ENCODE results near the gene CERS6.
"Not testable (repeated sequence)": the region's sequence is repeated elsewhere in the genome, so short reads cannot be mapped to it uniquely, and the experiment has no call there.

CERS6 gene

DNA sequence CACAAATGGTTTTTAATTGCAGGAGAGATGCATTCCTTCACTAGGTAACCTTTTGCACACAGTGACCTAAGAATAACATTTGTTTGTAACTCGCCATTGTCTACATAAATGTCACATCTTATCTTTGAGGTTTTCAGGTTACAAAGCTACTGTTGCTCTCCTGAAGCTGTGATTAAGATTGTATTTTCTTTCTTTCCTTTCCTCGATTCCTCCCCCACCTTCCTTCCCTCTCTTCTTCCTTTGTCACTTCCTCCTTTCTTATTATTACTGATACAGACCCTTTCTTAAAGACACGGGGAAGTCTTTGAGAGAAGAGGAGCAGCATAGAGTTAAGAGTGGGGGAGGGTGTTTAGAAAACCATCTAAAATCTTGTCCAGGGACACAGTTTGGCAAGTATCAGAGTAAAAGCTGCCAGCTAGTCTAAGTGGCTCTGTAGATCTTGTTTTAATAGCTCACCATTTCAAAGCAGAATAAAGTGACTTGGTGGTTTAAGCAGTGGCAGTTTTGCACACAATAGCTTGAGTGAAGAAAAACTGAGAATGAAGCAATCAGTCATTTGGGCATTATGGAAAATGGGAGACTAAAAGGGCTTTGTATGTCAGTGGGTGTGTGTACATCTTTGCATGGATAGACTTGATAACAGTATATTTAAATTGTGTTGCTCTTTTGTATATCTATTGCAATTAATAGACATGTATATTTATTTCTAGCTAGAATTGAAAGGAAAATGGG is 10.9 kb downstream of the CERS6 start:
- DNase-seq (ENCODE audit: extremely low read depth in 1 of 2, low read depth in 1 of 2), result no peak

DNA sequence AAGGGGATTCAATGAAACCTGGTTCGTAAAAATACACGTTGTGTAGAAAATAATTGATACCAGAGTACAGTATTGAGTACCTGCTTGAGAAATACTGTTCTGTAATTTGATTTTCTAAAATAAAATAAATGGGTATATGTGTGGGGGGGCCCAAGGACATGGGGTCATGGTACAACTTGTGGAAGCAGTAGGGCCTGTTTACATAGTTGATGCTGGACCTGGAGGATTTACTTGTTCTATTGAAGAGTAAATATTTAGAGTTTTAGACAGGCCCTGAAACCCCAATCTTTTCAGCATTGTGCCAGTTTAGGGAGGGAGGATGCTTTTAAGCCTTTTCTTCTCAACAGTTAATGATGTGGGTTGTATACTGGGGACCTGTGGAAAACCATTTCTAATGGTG is 11.7 kb downstream of the CERS6 start:
- no peak for DNase-seq (ENCODE audit: extremely low read depth in 1 of 2, low read depth in 1 of 2)

DNA sequence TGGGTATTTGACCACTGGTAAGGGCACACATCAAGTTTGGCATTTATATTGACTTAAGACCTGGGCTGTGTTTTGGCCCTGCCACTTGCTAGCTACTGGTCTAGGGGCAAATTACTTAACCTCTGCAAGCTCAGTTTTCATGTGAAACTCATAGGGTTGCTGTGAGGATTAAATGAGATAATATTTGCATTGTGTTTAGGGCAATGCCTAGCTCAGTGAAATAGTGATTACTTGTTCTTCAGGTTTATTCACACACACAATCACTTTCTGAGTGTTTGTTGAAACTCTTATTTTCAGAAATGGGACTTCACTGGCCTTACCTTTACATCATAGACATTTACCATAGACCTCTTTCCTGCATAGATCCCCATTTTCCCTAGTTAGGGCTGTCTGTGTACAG is 12.3 kb downstream of the CERS6 start:
- DNase-seq (ENCODE audit: extremely low read depth in 1 of 2, low read depth in 1 of 2), result no peak

DNA sequence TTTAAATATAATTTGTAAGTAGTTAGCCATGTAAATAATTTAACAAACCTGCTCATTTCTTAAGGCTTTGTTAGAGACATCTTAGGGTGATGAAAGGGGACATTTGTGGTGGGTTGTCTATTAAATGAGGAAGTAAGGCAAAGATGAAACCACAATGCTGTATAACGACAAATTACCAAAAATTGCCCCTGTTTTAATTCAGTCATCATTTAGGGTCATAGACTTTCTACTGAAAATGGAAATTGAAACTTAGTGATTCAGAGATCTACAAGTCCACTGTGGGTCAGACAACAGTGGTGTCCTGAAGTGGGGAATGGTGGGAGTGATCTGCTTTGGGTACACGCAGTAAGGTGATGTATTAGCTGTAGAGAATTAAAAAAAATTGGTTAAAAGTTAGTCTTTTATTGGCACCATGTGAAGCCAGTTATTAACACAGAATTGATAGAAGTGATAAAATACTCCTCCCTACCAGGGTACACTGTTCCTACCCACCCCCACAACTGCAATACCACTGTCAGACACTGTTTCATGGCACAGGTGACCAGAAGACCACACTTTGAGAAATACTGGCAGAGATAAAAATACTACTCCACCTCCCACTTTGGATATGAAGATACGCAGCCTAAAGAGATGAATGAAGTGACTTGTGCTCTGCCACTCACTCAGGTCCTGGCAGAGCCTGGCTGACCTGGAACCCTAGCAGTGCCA is 13.4 kb downstream of the CERS6 start:
- no peak for DNase-seq (ENCODE audit: extremely low read depth in 1 of 2, low read depth in 1 of 2)

DNA sequence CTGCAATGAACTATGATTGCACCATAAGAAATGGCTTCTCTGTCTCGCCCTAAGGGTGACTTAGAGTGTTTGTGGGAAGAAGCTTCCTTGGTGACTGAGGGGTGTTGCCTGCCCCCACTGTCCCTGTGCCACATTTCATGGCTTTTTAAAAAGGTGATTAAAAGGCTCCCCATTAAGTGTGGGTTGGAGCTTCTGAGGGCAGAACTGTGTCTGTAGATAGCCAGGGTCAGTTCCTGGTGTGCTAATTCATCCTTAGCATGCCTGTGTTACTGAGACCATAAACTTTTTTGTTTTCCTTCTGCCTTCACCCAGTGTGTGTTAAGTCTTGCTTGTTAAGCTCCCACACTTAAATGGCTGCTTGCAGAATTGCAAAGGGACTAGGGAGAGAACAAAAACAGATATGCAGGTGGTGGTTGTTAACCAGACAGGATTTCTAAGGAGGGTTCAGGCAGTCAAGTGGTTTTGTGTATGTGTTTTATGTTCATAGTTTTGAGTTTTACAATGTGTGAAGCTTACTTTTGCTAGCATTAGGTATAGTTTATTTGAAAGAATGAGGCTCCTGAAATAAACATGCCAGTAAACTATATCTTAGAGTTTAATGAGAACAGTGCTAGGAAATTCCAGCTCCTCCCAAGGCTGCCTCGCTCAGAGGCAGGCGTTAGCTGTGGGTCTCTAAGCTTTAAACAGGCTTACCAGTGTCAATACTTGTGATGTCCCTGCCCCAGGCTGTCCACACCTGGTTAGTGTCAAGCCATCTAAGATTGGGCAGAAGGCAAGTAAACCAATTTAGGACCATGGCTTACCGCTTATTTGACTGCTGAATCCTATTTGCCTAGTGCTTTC is 14.5 kb downstream of the CERS6 start:
- DNase-seq (ENCODE audit: extremely low read depth in 1 of 2, low read depth in 1 of 2), result no peak

DNA sequence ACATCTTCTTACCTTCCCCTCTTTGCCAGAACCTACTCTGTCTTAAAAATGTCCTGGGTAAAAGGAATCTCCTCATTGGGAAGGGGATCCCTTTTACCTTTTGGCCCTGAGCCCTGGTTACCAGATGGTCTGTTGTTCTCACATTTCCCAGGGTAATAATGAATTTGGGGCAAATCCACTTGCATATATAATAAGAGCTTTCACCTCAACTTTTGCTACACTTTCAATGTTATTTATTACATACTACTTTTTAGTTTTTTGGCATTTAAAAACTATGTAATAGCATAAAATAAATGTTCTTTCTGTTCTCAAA is 15.0 kb downstream of the CERS6 start:
- no peak for DNase-seq (ENCODE audit: extremely low read depth in 1 of 2, low read depth in 1 of 2)

DNA sequence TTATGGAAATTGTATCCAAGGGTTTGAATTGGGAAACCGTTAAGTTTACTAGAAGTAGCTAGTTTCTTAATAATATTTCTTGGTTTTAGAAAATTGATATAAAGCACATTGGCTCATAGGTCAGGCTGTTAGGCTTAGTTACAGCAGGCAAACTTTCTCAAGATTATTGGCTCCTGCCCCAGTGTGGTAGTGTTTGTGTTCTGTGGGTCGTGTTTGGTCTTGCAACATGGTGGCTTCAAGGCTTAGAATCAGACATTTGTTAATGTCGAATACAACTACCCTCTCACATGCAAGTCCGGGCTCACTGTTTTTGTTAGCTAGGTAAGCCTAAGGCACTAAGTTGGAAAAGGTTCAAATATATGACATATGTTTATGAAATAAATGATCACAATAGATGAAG is 19.6 kb downstream of the CERS6 start:
- no peak for DNase-seq (ENCODE audit: extremely low read depth in 1 of 2, low read depth in 1 of 2)

DNA sequence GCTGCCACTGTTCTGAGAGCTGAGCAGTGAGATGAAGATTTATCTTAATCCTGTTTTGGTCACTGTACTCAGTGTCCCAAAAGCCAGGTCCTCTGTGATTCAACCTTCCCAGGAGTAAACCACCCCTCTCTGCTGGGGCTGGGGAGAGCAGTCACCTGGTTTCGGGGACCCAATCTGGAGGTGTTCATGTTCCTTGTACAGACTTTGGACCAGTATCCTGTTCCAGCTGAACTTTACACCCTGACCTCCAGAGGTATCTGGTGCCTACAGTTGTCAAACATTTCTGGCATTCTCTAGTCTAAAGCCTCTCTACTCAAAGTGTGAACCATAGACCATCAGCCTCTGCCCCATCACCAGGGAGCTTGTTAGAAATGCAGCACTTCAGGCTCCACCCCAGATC is 22.1 kb downstream of the CERS6 start:
- no peak for DNase-seq (ENCODE audit: extremely low read depth in 1 of 2, low read depth in 1 of 2)

DNA sequence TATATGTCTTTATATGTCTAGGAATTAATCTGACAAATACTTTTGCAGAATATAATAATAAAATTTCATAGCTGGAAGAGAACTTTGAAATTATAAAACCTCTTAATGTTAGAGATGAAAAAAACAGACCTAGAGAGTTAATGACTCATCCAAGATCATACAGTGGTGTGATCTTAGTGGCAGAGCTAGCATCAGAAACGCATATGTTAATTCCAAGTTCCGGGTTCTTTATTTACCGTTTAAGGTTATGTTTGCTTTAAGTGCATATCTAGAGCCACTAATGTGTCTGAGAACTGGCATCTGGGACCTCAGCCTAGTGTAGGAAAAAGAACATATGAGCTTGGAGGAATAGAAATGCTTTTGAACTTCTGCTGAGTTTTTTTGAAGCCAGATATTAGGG is 24.3 kb downstream of the CERS6 start:
- DNase-seq (ENCODE audit: extremely low read depth in 1 of 2, low read depth in 1 of 2), result no peak

DNA sequence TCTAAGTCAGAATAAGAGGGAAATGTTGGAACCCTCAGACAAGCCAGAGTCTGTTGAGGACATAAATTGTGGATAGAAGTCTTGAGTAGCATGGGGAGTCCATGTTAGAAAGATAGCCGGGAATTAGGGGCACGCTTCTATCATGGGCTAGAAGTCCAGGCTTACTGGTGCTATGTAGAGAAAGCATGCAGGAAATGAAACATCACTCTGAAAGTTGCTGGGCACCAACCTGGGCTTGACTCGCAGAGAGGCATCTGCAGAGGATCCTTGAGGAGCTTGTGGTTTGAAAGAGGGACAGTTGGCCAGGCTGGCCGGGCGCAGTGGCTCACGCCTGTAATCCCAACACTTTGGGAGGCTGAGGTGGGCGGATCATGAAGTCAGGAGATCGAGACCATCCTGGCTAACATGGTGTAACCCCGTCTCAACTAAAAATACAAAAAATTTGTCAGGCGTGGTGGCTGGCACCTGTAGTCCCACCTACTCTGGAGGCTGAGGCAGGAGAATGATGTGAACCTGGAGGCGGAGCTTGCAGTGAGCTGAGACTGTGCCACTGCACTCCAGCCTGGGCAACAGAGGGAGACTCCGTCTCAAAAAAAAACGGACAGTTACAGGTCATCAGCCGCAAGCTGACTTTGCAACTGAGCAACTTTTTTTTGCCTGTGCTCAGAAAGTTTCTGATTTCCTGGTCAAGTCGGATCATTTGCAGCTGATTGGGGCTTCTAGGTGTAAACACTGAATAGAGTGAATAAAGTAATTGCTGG is 24.9 kb downstream of the CERS6 start:
- DNase-seq (ENCODE audit: extremely low read depth in 1 of 2, low read depth in 1 of 2), result no peak

DNA sequence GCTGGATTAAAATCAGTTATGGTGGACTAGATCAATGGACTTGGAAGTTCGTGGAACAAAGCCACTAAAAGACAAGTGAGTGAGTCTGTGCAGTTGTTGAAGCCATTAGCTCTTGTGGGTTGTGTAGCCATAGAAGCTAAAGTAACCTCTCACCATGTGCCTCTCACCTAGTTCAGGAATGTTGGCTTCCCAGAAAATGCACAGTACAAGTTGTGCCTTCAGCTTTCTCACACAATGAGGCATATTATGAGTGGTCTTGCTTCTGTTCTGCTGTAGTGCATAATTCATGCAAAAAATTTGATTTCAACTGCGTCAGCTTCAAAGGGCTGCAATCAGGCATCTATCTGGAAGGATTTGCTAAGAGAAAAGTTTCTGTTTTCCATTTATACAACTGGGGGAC is 26.2 kb downstream of the CERS6 start:
- no peak for DNase-seq (ENCODE audit: extremely low read depth in 1 of 2, low read depth in 1 of 2)

DNA sequence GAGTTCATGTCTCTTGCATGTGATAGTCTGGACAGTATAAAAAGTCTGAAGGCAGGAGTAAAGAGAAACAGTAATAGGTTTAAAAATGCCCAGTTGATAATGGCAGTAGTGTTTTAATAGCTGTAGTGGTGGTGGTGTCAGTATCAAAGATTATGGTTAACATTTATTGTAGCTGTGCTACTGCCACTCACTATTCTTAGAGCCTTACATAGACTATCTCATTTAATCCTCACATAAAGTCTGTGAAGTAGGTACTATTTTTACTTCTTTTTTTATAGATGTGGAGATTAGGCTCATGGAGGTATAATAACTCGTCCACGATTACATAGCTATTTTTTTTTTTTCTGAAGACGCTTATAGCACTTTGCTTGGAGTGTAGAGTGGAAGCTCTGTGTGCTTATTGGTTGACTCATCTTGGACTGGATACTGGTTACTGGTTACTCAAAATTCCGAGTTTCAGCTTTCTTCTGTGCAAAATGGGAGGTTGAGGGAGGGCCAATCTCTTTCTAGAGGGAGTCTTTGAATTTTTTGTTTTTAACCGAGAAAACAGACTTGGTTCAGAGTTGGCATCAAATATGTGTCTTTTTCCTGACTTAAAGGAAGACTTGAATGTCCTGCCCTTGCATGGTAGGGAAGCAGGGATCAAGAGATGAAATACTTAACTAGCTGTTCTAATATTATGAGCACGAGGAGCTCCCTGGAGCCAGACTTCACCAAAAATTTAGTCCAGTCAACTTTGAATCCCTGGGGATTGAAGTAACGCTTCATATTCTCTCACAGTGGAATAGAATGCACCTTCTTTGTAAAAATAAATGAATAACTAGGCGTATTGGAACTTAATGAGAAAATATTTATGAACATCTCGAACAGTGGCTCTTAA is 27.1 kb downstream of the CERS6 start:
- no peak for DNase-seq (ENCODE audit: extremely low read depth in 1 of 2, low read depth in 1 of 2)

DNA sequence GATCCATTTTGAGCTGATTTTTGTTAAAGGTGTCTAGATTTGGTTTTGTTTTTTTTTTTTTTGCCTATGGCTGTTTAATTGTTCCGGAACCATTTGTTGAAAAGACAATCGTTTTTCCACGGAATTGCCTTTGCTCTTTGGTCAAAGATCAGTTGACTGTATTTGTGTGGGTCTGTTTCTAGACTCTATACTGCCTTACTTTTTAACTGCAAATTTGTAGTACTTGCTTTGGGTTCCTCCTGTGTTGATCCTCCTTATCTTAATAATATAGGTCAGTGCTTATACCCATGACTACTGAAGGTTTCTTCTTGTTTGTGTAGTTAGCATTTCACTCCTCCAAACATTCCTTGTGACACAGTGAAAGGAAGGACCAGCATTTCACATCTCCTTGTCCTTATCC is 30.4 kb downstream of the CERS6 start:
- no peak for DNase-seq (ENCODE audit: extremely low read depth in 1 of 2, low read depth in 1 of 2)

DNA sequence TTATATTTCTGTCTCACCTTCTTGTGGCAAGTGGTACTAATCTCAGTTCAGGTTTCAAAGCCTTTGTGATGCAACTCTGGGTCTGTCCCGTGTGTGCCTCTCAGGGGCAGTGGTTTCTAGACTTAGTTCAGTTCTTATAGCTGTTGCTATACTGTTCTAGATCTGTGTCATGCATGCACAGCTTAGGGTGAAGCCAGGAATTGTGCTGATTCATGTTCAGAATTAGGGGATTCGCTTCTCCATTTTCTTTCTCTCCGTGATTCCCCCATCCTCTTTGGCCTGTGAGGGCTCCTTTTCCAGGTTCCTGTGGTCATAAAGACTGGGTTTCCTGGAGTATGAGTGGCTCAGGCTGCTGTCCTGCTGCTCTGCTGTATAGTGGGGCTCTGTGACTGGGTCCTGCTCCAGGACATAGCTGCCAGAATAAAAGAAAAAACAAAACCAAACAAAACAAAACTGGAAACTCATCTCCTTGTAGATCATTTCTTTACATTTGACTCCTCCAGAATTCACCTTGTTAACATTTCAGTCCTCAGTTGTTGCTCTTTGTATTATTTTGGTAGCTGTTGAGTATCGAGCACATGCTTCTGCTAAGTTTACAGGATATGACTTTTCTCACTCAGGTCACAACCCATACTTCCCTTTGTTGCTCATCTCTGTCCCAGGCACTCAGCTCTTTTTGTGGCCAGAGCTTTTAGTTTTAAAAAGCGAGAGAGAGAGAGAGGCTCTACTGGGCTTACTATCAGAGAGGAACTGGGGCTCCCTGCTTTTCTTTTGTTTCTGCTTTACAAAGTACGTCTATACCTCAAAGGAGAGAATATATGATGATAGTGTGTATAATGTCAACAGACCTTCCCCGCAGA is 34.2 kb downstream of the CERS6 start:
- DNase-seq (ENCODE audit: extremely low read depth in 1 of 2, low read depth in 1 of 2), result no peak

DNA sequence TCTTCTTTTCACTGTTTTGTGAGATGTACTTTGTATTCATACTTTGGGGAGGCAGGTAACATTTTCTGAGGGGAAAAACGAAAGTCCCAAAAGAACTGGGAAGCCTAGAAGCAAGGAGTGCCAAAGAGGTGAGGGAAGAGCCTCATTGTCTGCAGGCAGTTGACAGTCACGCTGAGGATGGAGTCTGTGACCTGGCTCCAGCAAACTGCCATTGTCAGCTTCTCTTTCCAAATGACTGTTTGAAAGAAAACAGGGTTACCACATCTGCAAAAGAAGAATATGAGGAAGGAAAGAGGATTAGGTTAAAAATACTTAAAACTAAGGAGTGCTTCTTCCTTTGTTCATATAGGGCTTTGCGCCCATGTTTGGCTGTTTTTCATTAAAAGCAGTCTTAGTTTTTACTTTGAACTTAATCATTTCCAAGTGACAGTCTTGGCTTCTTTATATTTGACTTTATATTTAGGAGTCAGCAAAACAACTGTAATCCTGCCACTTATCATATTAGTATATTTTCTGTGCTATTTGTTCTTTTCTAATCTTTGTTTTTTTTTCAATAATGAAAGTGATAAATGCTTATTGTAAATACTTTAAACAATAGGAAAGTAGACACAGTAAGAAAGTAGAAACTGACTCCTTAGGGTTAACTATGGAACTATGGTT is 35.0 kb downstream of the CERS6 start:
- DNase-seq (ENCODE audit: extremely low read depth in 1 of 2, low read depth in 1 of 2), result no peak

DNA sequence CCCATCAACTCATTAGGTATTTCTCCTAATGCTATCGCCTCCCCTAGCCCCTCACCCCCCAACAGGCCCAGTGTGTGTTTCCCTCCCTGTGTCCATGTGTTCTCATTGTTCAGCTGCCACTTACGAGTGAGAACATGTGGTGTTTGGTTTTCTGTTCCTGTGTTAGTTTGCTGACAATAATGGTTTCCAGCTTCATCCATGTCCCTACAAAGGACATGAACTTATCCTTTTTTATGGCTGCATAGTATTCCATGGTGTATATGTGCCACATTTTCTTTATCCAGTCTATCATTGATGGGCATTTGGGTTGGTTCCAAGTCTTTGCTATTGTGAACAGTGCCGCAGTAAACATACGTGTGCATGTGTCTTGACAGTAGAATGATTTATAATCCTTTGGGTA is 35.7 kb downstream of the CERS6 start:
- not testable (repeated sequence) for DNase-seq (ENCODE audit: extremely low read depth in 1 of 2, low read depth in 1 of 2)

DNA sequence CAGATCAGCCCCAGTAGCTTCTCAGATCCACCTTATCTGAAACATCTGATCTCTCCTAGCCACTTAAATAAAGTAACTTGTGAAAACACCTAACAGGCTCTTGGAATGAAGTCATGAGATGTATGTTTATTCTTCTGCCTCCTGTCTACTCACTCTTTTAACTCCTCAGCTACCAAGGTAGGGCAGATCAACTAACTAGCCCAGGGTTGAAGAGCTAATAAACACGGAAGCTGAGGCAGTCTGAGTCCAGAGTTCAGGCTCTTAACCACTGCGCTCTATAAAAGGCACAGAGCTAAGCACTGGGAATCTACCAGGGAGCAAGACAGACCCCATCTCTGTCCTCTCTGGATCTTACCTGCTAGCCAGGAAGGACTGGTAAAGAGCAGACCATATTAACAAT is 37.1 kb downstream of the CERS6 start:
- DNase-seq (ENCODE audit: extremely low read depth in 1 of 2, low read depth in 1 of 2), result not testable (repeated sequence)

DNA sequence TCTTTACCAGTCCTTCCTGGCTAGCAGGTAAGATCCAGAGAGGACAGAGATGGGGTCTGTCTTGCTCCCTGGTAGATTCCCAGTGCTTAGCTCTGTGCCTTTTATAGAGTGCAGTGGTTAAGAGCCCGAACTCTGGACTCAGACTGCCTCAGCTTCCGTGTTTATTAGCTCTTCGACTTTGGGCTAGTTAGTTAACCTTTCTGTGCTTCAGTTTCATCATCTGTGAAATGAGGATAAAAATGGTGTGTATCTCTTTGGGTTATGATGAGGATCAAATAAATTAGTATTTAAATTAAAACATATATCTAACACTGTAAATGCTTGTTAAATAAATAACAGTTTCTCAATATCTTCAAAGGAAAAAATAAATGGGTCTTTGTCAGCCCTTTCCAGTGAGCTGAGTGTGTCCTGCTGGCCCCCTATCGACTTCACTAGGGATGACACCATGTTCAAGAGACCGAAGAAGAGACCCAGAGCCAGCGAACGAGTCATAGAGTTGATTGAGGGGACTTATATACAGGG is 38.2 kb downstream of the CERS6 start:
- DNase-seq (ENCODE audit: extremely low read depth in 1 of 2, low read depth in 1 of 2), result no peak

DNA sequence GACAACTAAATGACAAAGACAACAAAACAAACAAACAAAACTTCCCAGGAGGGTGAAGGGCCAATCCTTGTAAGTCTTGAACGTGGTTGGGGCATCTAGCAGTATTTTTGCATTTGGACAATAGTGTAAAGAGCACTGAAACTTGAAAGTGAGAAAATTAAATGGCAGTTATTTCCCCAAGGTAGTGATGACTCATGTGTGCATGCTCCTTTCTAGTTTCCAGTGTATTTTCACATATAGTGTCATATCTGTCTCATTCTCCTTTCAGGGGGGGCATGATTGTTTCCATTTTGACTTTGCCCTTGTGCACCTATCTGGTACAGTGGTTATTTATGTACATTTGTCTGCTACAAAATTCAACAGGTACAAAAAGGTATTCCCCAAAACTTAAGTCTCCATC is 39.5 kb downstream of the CERS6 start:
- DNase-seq (ENCODE audit: extremely low read depth in 1 of 2, low read depth in 1 of 2), result no peak
